Right lobe of liver (tissue), 6 donors: Measurements from ENCODE around the gene MDP1. TPM values are rescaled to one million over a fixed set of nuclear protein-coding genes. Genes with fewer than 3 reads are reported as not detected.
"Not testable (repeated sequence)": the region's sequence is repeated elsewhere in the genome, so short reads cannot be mapped to it uniquely, and the experiment has no call there.

Experiments
- ATAC-seq, 4 donors: fragments of 200-7000 bp; cut with Tn5 transposase; one replicate each; pipeline ENCODE4 v1.9.1; 2020; ENCODE audit warnings: mild to moderate bottlenecking in 4 of 4, moderate library complexity in 4 of 4
- DNase-seq, 3 donors: peaks; one replicate each; pipeline ENCODE4 v3.0.0-alpha.2; 2020
- H3K27ac ChIP-seq, 3 donors: fragments of 200-600 bp; one replicate each; pipeline ENCODE4 v1.8.0; 2022
- H3K27me3 ChIP-seq, 2 donors: fragments of 200-600 bp; one replicate each; pipeline ENCODE4 v1.8.0; 2022
- H3K36me3 ChIP-seq, 4 donors: fragments of 200-600 bp; sonication (generic) in 1 of 4; one replicate each; pipeline versions ENCODE4 v1.5.1 to v1.8.0; 2017 to 2022; ENCODE audit warnings: control low read depth in 1 of 4
- H3K4me1 ChIP-seq, 4 donors: fragments of 200-600 bp; sonication (generic) in 1 of 4; one replicate each; pipeline versions ENCODE4 v1.5.1 to v1.8.0; 2017 to 2022; ENCODE audit warnings: control low read depth in 1 of 4
- H3K4me3 ChIP-seq, 3 donors: fragments of 200-600 bp; one replicate each; pipeline ENCODE4 v1.8.0; 2022
- H3K9me3 ChIP-seq, 4 donors: fragments of 200-600 bp; sonication (generic) in 1 of 4; one replicate each; pipeline versions ENCODE4 v1.5.1 to v1.8.0; 2017 to 2022; ENCODE audit warnings: control low read depth in 1 of 4
- POLR2A ChIP-seq: fragments of 450-650 bp; IDR thresholded peaks from one replicate; pipeline ENCODE4 v1.6.1; 2017; ENCODE audit warnings: antibody characterized with exemption, mild to moderate bottlenecking
- WGBS: methylation state at CpG from one replicate; pipeline ENCODE4 v1.1.6; 2018; ENCODE audit warnings: low coverage, low lambda C conversion rate; ENCODE audit not compliant: insufficient coverage; ENCODE audit errors: missing lambda C conversion rate; 5-methylcytosine and 5-hydroxymethylcytosine counted together
- intact Hi-C, 2 donors: fragments of 100-400 bp; cut with DNase I; formaldehyde crosslinking; loops; one replicate each; pipeline versions ENCODE4 v1.11.2 to v1.14.1; 2022
- total RNA-seq, 6 experiments: library from RNA; depleted of rRNA in 2 of 6; stranded (reverse); fragments of >200 nt in 2 of 6; fragmentation: NEBNext Ultra II Directional in 3 of 6; extraction: Animal tissue kit (Norgen Biotek cat#: 25700) in 3 of 6; gene quantifications; one replicate each; pipeline versions ENCODE4 v1.1.0 to v1.2.4, GENCODE V29; 2016 to 2023
- TF ChIP-seq, protein P1 (sequence below), 4 donors: fragments of 200-600 bp in 3 of 4; fragments of 450-650 bp in 1 of 4; IDR thresholded peaks; one replicate each; pipeline versions ENCODE4 v1.5.1 to v1.8.0; 2016 to 2022; ENCODE audit warnings: antibody characterized with exemption in 4 of 4, mild to moderate bottlenecking in 2 of 4
- donor health status: DM: no; HTN: yes; CAD: no.
- donor health status: DM: no; HTN: no; CAD: no.
- donor health status: DM: no; HTN: no; CAD: no.
- donor health status: DM: no; HTN: yes; CAD: no.
- donor health status: DM: no; HTN: yes; CAD: no.

The MDP1 gene
- total RNA-seq, 6 experiments from 2014 or later: 3.7 to 6.3 (median 4.9) TPM

- DNase-seq (no peak), ATAC-seq (no peak)
- H3K4me3 ChIP-seq: no peak overlapping the region
- no peaks in the 10 kb centered on the region for H3K9me3 ChIP-seq
- H3K36me3 ChIP-seq: peaks cover 0 to 5% (median under 1%) of the 10 kb centered on the region in 4 donors
- peaks cover 0 to 20% (median 3%) of the 10 kb centered on the region in 4 donors for H3K4me1 ChIP-seq
- WGBS: 67% methylated on average over 1 of the region's 1 CpG
- intact Hi-C loops: no loop called here
- H3K27ac ChIP-seq: no peak overlapping the region
- TF ChIP-seq, protein P1, sequence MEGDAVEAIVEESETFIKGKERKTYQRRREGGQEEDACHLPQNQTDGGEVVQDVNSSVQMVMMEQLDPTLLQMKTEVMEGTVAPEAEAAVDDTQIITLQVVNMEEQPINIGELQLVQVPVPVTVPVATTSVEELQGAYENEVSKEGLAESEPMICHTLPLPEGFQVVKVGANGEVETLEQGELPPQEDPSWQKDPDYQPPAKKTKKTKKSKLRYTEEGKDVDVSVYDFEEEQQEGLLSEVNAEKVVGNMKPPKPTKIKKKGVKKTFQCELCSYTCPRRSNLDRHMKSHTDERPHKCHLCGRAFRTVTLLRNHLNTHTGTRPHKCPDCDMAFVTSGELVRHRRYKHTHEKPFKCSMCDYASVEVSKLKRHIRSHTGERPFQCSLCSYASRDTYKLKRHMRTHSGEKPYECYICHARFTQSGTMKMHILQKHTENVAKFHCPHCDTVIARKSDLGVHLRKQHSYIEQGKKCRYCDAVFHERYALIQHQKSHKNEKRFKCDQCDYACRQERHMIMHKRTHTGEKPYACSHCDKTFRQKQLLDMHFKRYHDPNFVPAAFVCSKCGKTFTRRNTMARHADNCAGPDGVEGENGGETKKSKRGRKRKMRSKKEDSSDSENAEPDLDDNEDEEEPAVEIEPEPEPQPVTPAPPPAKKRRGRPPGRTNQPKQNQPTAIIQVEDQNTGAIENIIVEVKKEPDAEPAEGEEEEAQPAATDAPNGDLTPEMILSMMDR (IDR thresholded peaks at IDR 0.05): no peak
- TF ChIP-seq POLR2A: no peak
- no peaks in the 10 kb centered on the region for H3K27me3 ChIP-seq
These were observed 10.6 kb upstream of the MDP1 start for GRCh38 chr14:24226473-24226872.

DNA sequence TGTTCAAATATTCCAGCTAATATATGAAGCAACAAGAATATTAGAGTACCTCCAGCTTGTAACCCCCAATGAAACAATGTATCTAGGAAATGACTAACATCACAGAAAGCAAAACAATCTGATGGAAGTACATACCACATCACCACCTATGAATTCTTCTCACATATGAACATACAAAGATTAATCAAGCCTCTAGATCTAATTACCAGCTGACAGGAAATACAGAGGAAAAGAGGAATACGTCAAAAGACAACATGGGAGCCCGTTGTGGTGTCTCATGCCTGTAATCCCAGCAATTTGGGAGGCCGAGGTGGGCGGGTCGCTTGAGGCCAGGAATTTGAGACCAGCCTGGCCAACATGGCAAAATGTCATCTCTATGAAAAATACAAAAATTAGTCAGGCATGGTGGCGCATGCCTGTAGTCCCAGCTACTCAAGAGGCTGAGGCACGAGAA, 8.8 kb upstream of the MDP1 start:
- Histone ChIP-seq H3K36me3 (peaks cover 0 to 5% (median under 1%) of the 10 kb centered on the region in 4 donors), H3K27ac (no peak overlapping the region), H3K4me1 (peaks cover 0 to 12% (median 0%) of the 10 kb centered on the region in 4 donors), H3K4me3 (no peak overlapping the region), H3K9me3 (no peaks in the 10 kb centered on the region), H3K27me3 (no peaks in the 10 kb centered on the region)
- ATAC-seq: no peak
- DNase-seq: no peak
- intact Hi-C loops: no loop called here
- TF ChIP-seq, protein P1 (IDR thresholded peaks at IDR 0.05): no peak
- no peak for TF ChIP-seq POLR2A
- WGBS: 90% methylated on average over 7 of the region's 7 CpGs

DNA sequence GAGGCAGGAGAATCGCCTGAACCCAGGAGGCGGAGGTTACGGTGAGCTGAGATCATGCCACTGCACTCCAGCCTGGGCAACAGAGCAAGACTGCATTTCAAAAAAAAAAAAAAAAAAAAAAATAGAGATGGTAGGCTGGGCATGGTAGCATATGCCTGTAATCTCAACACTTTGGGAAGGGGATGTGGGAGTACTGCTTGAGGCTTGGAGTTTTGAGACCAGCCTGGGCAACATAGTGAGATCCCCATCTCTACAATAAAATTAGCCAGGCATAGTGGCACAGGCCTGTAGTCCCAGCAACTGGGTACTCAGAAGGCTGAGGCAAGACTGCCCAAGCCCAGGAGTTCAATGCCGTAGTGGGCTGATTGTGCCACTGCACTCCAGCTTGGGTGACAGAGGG, 7.1 kb upstream of the MDP1 start:
- WGBS: 94% methylated on average over 3 of the region's 4 CpGs
- H3K27me3 ChIP-seq, H3K4me1 ChIP-seq, DNase-seq, H3K9me3 ChIP-seq, ATAC-seq, H3K36me3 ChIP-seq, H3K27ac ChIP-seq, H3K4me3 ChIP-seq, intact Hi-C loops: not testable (repeated sequence)

DNA sequence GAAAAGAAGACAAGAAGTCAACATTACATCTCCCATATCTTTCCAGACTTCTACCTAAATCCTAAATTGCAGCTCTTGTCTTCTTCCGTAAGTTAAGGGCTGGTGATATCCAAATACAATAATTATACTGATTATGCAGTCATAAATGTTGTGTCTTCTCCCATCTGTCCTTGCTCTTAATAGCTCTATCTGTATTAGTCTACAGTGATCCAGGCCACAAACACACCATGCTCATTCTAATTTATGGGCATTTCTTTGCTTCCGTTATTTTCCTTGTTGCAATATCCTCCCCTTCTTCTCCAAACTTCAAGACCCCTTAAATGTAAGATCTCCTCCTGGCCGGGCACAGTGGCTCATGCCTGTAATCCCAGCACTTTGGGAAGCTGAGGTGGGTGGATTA, 3.7 kb upstream of the MDP1 start:
- ATAC-seq (no peak), DNase-seq (no peak)
- Histone ChIP-seq H3K27me3 (no peaks in the 10 kb centered on the region), H3K4me3 (no peak overlapping the region), H3K9me3 (no peaks in the 10 kb centered on the region), H3K27ac (no peak overlapping the region), H3K36me3 (peaks cover 0 to 6% (median 0%) of the 10 kb centered on the region in 4 donors), H3K4me1 (peaks cover 0 to 5% (median 1%) of the 10 kb centered on the region in 4 donors)
- TF ChIP-seq, protein P1 (IDR thresholded peaks at IDR 0.05): no peak
- no peak for TF ChIP-seq POLR2A
- WGBS: 49% methylated on average over 3 of the region's 3 CpGs
- intact Hi-C loops: no loop called here

DNA sequence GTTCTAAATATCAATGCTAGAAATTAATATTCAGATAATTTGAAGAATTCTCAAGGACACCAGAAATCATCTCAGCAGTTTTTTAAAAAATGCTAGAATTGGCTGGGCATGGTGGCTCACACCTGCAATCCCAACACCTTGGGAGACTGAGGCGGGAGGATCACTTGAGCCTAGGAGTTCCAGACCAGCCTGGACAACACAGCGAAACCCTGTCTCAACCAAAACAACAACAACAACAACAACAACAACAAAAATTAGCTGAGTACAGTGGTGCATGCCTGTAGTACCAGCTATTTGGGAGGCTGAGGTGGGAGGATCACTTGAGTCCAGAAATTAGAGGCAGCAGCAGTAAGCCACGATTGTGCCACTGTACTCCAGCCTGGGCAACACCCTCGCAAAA, 3.2 kb upstream of the MDP1 start:
- no peaks in the 10 kb centered on the region for H3K27me3 ChIP-seq
- no peaks in the 10 kb centered on the region for H3K9me3 ChIP-seq
- intact Hi-C loops: no loop called here
- H3K4me3 ChIP-seq: no peak overlapping the region
- 88% methylated on average over 3 of the region's 4 CpGs for WGBS
- ATAC-seq (no peak), DNase-seq (no peak)
- peaks cover 0 to 6% (median 0%) of the 10 kb centered on the region in 4 donors for H3K36me3 ChIP-seq
- H3K4me1 ChIP-seq: peaks cover 0 to 5% (median 1%) of the 10 kb centered on the region in 4 donors
- H3K27ac ChIP-seq: no peak overlapping the region
- TF ChIP-seq, protein P1 (IDR thresholded peaks at IDR 0.05): no peak
- TF ChIP-seq POLR2A: no peak

DNA sequence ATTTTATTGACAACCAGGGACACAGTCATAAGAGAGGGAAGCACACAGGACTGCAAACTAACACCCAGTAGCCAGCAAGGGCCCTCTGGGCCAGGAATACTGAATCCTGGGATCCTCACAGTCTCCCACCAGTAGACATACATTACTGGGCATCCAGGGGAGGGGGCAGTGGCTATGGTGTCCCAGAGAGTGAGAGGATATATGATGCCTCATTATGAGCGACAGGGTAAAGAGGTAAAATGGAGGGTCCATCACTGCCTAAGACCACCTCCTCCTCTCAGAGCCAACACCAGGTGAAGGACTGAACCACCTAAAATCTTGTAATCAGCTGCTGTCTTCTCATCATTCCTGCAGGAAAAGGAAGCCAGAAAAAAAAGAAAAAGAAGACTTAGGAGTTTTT, 1.0 kb upstream of the MDP1 start:
- DNase-seq: not testable (repeated sequence)
- 100% methylated on average over 1 of the region's 1 CpG for WGBS

More for the DNA sequence above, 1.0 kb upstream of the MDP1 start:
- H3K27me3 ChIP-seq, H3K4me3 ChIP-seq, H3K4me1 ChIP-seq, ATAC-seq, H3K27ac ChIP-seq, intact Hi-C loops, H3K36me3 ChIP-seq, H3K9me3 ChIP-seq: not testable (repeated sequence)
